MCF 10A (cell line): ENCODE data around the gene PNRC1. TPM values are rescaled to one million over a fixed set of nuclear protein-coding genes. Genes with fewer than 3 reads are reported as not detected.
"Not testable (repeated sequence)": the region's sequence is repeated elsewhere in the genome, so short reads cannot be mapped to it uniquely, and the experiment has no call there.

Experiments used
- BruUV-seq: library from RNA; stranded (reverse); fragments of 400-500 nt; replicated peaks from 2 replicates; lab custom pipeline; 2021; lab: Mats Ljungman, UMichigan
- CTCF ChIA-PET: fragments of 300-600 bp; sonication (Branson Sonifier 250); formaldehyde crosslinking; extraction: SDS; loops from one replicate; lab custom pipeline; 2021; ENCODE audit warnings: antibody characterized with exemption, inconsistent platforms; lab: Yijun Ruan, JAX
- POLR2A ChIA-PET: fragments of 300-600, 350-650 bp; sonication (Branson Sonifier 250); formaldehyde crosslinking; extraction: SDS; loops from one replicate; lab custom pipeline; 2020; ENCODE audit warnings: antibody characterized with exemption, inconsistent platforms; lab: Yijun Ruan, JAX
- DNase-seq: peaks from one replicate; pipeline ENCODE4 v3.0.0-alpha.2; 2018; ENCODE audit not compliant: unreplicated experiment
- H3K27ac Mint-ChIP-seq: one replicate; pipeline ENCODE4 v1.8.0; 2022; ENCODE audit warnings: mild to moderate bottlenecking, low read depth, mixed read lengths; ENCODE audit not compliant: unreplicated experiment
- H3K27me3 Mint-ChIP-seq: one replicate; pipeline ENCODE4 v1.8.0; 2022; ENCODE audit warnings: mixed read lengths; ENCODE audit not compliant: insufficient read depth, unreplicated experiment
- H3K36me3 Mint-ChIP-seq: one replicate; pipeline ENCODE4 v1.8.0; 2022; ENCODE audit warnings: mild to moderate bottlenecking, moderate library complexity, mixed read lengths; ENCODE audit not compliant: insufficient read depth, unreplicated experiment
- H3K4me1 Mint-ChIP-seq: one replicate; pipeline ENCODE4 v1.8.0; 2022; ENCODE audit warnings: mixed read lengths; ENCODE audit not compliant: insufficient read depth, unreplicated experiment
- H3K4me3 Mint-ChIP-seq: one replicate; pipeline ENCODE4 v1.8.0; 2022; ENCODE audit warnings: mild to moderate bottlenecking, moderate library complexity, mixed read lengths; ENCODE audit not compliant: unreplicated experiment
- H3K9me3 Mint-ChIP-seq: one replicate; pipeline ENCODE4 v1.8.0; 2022; ENCODE audit warnings: mixed read lengths; ENCODE audit not compliant: unreplicated experiment
- CTCF ChIP-seq: fragments of 200-600 bp; IDR thresholded peaks from one replicate; pipeline ENCODE4 v1.8.0; 2022; ENCODE audit warnings: antibody characterized with exemption, mild to moderate bottlenecking; ENCODE audit not compliant: unreplicated experiment
- intact Hi-C: fragments of 100-400 bp; cut with micrococcal nuclease; formaldehyde crosslinking; loops from 2 replicates; pipeline ENCODE4 v1.14.1; 2022
- total RNA-seq: library from RNA; stranded (reverse); gene quantifications from 2 replicates; pipeline ENCODE4 v1.2.3, GENCODE V29; 2022

The PNRC1 gene
- total RNA-seq, 1 experiment from 2014 or later, result 158 TPM

- no peaks in the 10 kb centered on the region for H3K27me3 Mint-ChIP-seq
- H3K4me1 Mint-ChIP-seq, result no peaks in the 10 kb centered on the region
- intact Hi-C loops, result no loop called here
- no peak overlapping the region for H3K27ac Mint-ChIP-seq
- TF ChIP-seq CTCF, result no peak
- BruUV-seq, result no TSS peak
- H3K36me3 Mint-ChIP-seq, result no peaks in the 10 kb centered on the region
- ChIA-PET CTCF (interaction anchor here (0.5 to 4.2 kb wide), 13 partner anchors 26 to 279 kb away, joined by 3 to 38 read pairs (median 5); partner anchors contain the start of gene PM20D2), POLR2A (interaction anchor here (1.0 kb wide), 3 partner anchors 25 to 138 kb away, joined by 3 to 5 read pairs (median 4); partner anchors contain the start of gene PM20D2)
- no peak overlapping the region for H3K4me3 Mint-ChIP-seq
- no peaks in the 10 kb centered on the region for H3K9me3 Mint-ChIP-seq
- DNase-seq, result no peak
Observed at GRCh38 chr6:89120371-89120770, 39.8 kb downstream of the PNRC1 start.

- no peak for TF ChIP-seq CTCF
- no peak for DNase-seq
- no peak overlapping the region for H3K4me3 Mint-ChIP-seq
- H3K27me3 Mint-ChIP-seq, result no peaks in the 10 kb centered on the region
- no peak overlapping the region for H3K27ac Mint-ChIP-seq
- BruUV-seq, result no TSS peak
- H3K36me3 Mint-ChIP-seq, result no peaks in the 10 kb centered on the region
- no peaks in the 10 kb centered on the region for H3K9me3 Mint-ChIP-seq
- H3K4me1 Mint-ChIP-seq, result no peaks in the 10 kb centered on the region
- ChIA-PET POLR2A (interaction anchor here (0.6 to 1.7 kb wide), 4 partner anchors 24 to 139 kb away, joined by 3 to 8 read pairs (median 5); partner anchors contain the start of genes PM20D2 and PNRC1), CTCF (interaction anchor here (0.6 to 4.2 kb wide), 12 partner anchors 12 to 250 kb away, joined by 3 to 38 read pairs (median 7); partner anchors contain the start of gene PM20D2)
- intact Hi-C loops, result loop anchor here (1.0 kb wide), 3 partner anchors 120 to 247 kb away; no protein-coding TSS in a partner anchor
Observed at GRCh38 chr6:89121934-89122333, 41.4 kb downstream of the PNRC1 start.

GRCh38 chr6:89122625-89123024 is 42.1 kb downstream of the PNRC1 start:
- no peak overlapping the region for H3K4me3 Mint-ChIP-seq
- BruUV-seq, result no TSS peak
- no peak overlapping the region for H3K27ac Mint-ChIP-seq
- intact Hi-C loops, result loop anchor here (1.0 kb wide), 3 partner anchors 120 to 247 kb away; no protein-coding TSS in a partner anchor
- peak; percentile 70 for TF ChIP-seq CTCF
- ChIA-PET CTCF (interaction anchor here (0.6 to 4.2 kb wide), 17 partner anchors 10 to 522 kb away, joined by 3 to 38 read pairs (median 4); partner anchors contain the start of gene PM20D2), POLR2A (interaction anchor here (0.5 to 1.7 kb wide), 4 partner anchors 17 to 42 kb away, joined by 3 to 6 read pairs (median 4); partner anchors contain the start of genes PM20D2 and PNRC1)
- peak; percentile 48 for DNase-seq
- H3K27me3 Mint-ChIP-seq, result no peaks in the 10 kb centered on the region
- no peaks in the 10 kb centered on the region for H3K4me1 Mint-ChIP-seq
- H3K9me3 Mint-ChIP-seq, result no peaks in the 10 kb centered on the region
- H3K36me3 Mint-ChIP-seq, result no peaks in the 10 kb centered on the region

- ChIA-PET POLR2A (interaction anchor here (0.6 to 1.1 kb wide), 2 partner anchors 10 to 66 kb away, joined by 3 to 4 read pairs; no protein-coding TSS in a partner anchor), CTCF (interaction anchor here (0.9 kb wide), 1 partner anchor 141 kb away, joined by 3 read pairs; no protein-coding TSS in a partner anchor)
- H3K27ac Mint-ChIP-seq, H3K9me3 Mint-ChIP-seq, H3K4me3 Mint-ChIP-seq, H3K4me1 Mint-ChIP-seq, H3K36me3 Mint-ChIP-seq, DNase-seq, BruUV-seq, H3K27me3 Mint-ChIP-seq, intact Hi-C loops: not testable (repeated sequence)
Observed at GRCh38 chr6:89128256-89128671, 47.7 kb downstream of the PNRC1 start.
